Stimulated activated naive B cell treated with anti-CD40 and anti-IgM and Interleukin-4, amounts not matched to agents 10 μg/mL and 1 μg/mL and 100 μg/mL, for 72 hours (primary cell): Measurements from ENCODE around the gene BMP7.
"Not testable (repeated sequence)": the region's sequence is repeated elsewhere in the genome, so short reads cannot be mapped to it uniquely, and the experiment has no call there.

Experiments used
- ATAC-seq, 2 donors: fragments of 150-1000 bp; cut with Tn5 transposase; replicated peaks; 2 replicates each; pipeline ENCODE4 v1.10.0; 2021; ENCODE audit warnings: moderate library complexity in 1 of 2
- DNase-seq: peaks from one replicate; pipeline ENCODE4 v3.0.0; 2021
- H3K27ac Mint-ChIP-seq: one replicate; pipeline ENCODE4 v1.8.0; 2022; ENCODE audit warnings: mild to moderate bottlenecking, mixed read lengths
- H3K27me3 Mint-ChIP-seq, 2 donors: one replicate each; pipeline ENCODE4 v1.8.0; 2022; ENCODE audit warnings: mixed read lengths in 2 of 2
- H3K36me3 Mint-ChIP-seq, 2 donors: one replicate each; pipeline ENCODE4 v1.8.0; 2022; ENCODE audit warnings: mixed read lengths in 2 of 2, mild to moderate bottlenecking in 1 of 2
- H3K4me1 Mint-ChIP-seq, 2 donors: one replicate each; pipeline ENCODE4 v1.8.0; 2022; ENCODE audit warnings: mixed read lengths in 2 of 2, mild to moderate bottlenecking in 1 of 2
- H3K4me3 Mint-ChIP-seq, 2 donors: one replicate each; pipeline ENCODE4 v1.8.0; 2022; ENCODE audit warnings: mild to moderate bottlenecking in 2 of 2, mixed read lengths in 2 of 2, moderate library complexity in 1 of 2
- H3K9me3 Mint-ChIP-seq, 2 donors: one replicate each; pipeline ENCODE4 v1.8.0; 2022; ENCODE audit warnings: mixed read lengths in 2 of 2, mild to moderate bottlenecking in 1 of 2

Gene BMP7

GRCh38 chr20:57293995-57294394 is 27.6 kb upstream of the BMP7 start:
- DNase-seq: no peak
- H3K27ac Mint-ChIP-seq: no peak overlapping the region
- H3K4me1 Mint-ChIP-seq: no peaks in the 10 kb centered on the region
- peaks cover 40 to 44% of the 10 kb centered on the region in 2 donors for H3K27me3 Mint-ChIP-seq
- H3K36me3 Mint-ChIP-seq: no peaks in the 10 kb centered on the region
- peaks cover 0 to 2% of the 10 kb centered on the region in 2 donors for H3K9me3 Mint-ChIP-seq
- H3K4me3 Mint-ChIP-seq: no peak overlapping the region
- no peak for ATAC-seq

- Mint-ChIP-seq H3K36me3 (no peaks in the 10 kb centered on the region), H3K9me3 (no peaks in the 10 kb centered on the region), H3K4me1 (no peaks in the 10 kb centered on the region), H3K27ac (no peak overlapping the region), H3K4me3 (no peak overlapping the region), H3K27me3 (peaks cover 46 to 52% of the 10 kb centered on the region in 2 donors)
- DNase-seq: no peak
- no peak for ATAC-seq
Observed at GRCh38 chr20:57292611-57293010, 26.2 kb upstream of the BMP7 start.

- DNase-seq: no peak
- H3K27me3 Mint-ChIP-seq: peaks cover 54 to 61% of the 10 kb centered on the region in 2 donors
- H3K4me1 Mint-ChIP-seq: no peaks in the 10 kb centered on the region
- H3K36me3 Mint-ChIP-seq: no peaks in the 10 kb centered on the region
- H3K9me3 Mint-ChIP-seq: no peaks in the 10 kb centered on the region
- no peak overlapping the region for H3K4me3 Mint-ChIP-seq
- no peak for ATAC-seq
- no peak overlapping the region for H3K27ac Mint-ChIP-seq
Observed at GRCh38 chr20:57291694-57292093, 25.3 kb upstream of the BMP7 start.

GRCh38 chr20:57291003-57291402 is 24.6 kb upstream of the BMP7 start:
- no peaks in the 10 kb centered on the region for H3K4me1 Mint-ChIP-seq
- peaks cover 59 to 66% of the 10 kb centered on the region in 2 donors for H3K27me3 Mint-ChIP-seq
- no peaks in the 10 kb centered on the region for H3K36me3 Mint-ChIP-seq
- no peak for DNase-seq
- no peak for ATAC-seq
- no peaks in the 10 kb centered on the region for H3K9me3 Mint-ChIP-seq
- no peak overlapping the region for H3K27ac Mint-ChIP-seq
- no peak overlapping the region for H3K4me3 Mint-ChIP-seq

GRCh38 chr20:57290178-57290484 is 23.7 kb upstream of the BMP7 start:
- peaks cover 59 to 70% of the 10 kb centered on the region in 2 donors for H3K27me3 Mint-ChIP-seq
- no peaks in the 10 kb centered on the region for H3K4me1 Mint-ChIP-seq
- no peaks in the 10 kb centered on the region for H3K36me3 Mint-ChIP-seq
- ATAC-seq (no peak), DNase-seq (no peak)
- no peaks in the 10 kb centered on the region for H3K9me3 Mint-ChIP-seq
- no peak overlapping the region for H3K27ac Mint-ChIP-seq
- no peak overlapping the region for H3K4me3 Mint-ChIP-seq

GRCh38 chr20:57289391-57290177 is 23.1 kb upstream of the BMP7 start:
- Mint-ChIP-seq H3K4me1 (no peaks in the 10 kb centered on the region), H3K27ac (no peak overlapping the region), H3K27me3 (peaks cover 56 to 66% of the 10 kb centered on the region in 2 donors), H3K36me3 (no peaks in the 10 kb centered on the region), H3K9me3 (no peaks in the 10 kb centered on the region), H3K4me3 (no peak overlapping the region)
- DNase-seq: no peak
- no peak for ATAC-seq

GRCh38 chr20:57288651-57289277 is 22.3 kb upstream of the BMP7 start:
- no peaks in the 10 kb centered on the region for H3K9me3 Mint-ChIP-seq
- H3K36me3 Mint-ChIP-seq: no peaks in the 10 kb centered on the region
- H3K4me3 Mint-ChIP-seq: no peak overlapping the region

GRCh38 chr20:57287901-57288300 is 21.5 kb upstream of the BMP7 start:
- no peaks in the 10 kb centered on the region for H3K4me1 Mint-ChIP-seq
- no peak overlapping the region for H3K27ac Mint-ChIP-seq
- H3K9me3 Mint-ChIP-seq: no peaks in the 10 kb centered on the region
- no peak for DNase-seq
- H3K27me3 Mint-ChIP-seq: peaks cover 62 to 68% of the 10 kb centered on the region in 2 donors
- H3K4me3 Mint-ChIP-seq: no peak overlapping the region
- H3K36me3 Mint-ChIP-seq: no peaks in the 10 kb centered on the region
- no peak for ATAC-seq

More at GRCh38 chr20:57288651-57289277, 22.3 kb upstream of the BMP7 start:
- DNase-seq (no peak), ATAC-seq (no peak)
- no peaks in the 10 kb centered on the region for H3K4me1 Mint-ChIP-seq
- H3K27me3 Mint-ChIP-seq: peaks cover 61 to 67% of the 10 kb centered on the region in 2 donors
- no peak overlapping the region for H3K27ac Mint-ChIP-seq

- ATAC-seq: no peak
- H3K27me3 Mint-ChIP-seq: peaks cover 60 to 66% of the 10 kb centered on the region in 2 donors
Observed at GRCh38 chr20:57287007-57287880, 20.8 kb upstream of the BMP7 start.

GRCh38 chr20:57283860-57284259 is 17.4 kb upstream of the BMP7 start:
- H3K4me3 Mint-ChIP-seq: no peak overlapping the region
- peaks cover 50 to 68% of the 10 kb centered on the region in 2 donors for H3K27me3 Mint-ChIP-seq
- no peaks in the 10 kb centered on the region for H3K9me3 Mint-ChIP-seq
- no peak for DNase-seq
- no peaks in the 10 kb centered on the region for H3K36me3 Mint-ChIP-seq
- H3K4me1 Mint-ChIP-seq: no peaks in the 10 kb centered on the region
- no peak overlapping the region for H3K27ac Mint-ChIP-seq
- no peak for ATAC-seq

More at GRCh38 chr20:57287007-57287880, 20.8 kb upstream of the BMP7 start:
- Mint-ChIP-seq H3K4me3 (no peak overlapping the region), H3K9me3 (no peaks in the 10 kb centered on the region), H3K27ac (no peak overlapping the region), H3K4me1 (no peaks in the 10 kb centered on the region), H3K36me3 (no peaks in the 10 kb centered on the region)
- no peak for DNase-seq

GRCh38 chr20:57282670-57283361 is 16.4 kb upstream of the BMP7 start:
- Mint-ChIP-seq H3K9me3 (no peaks in the 10 kb centered on the region), H3K4me3 (no peak overlapping the region), H3K27ac (no peak overlapping the region), H3K4me1 (no peaks in the 10 kb centered on the region), H3K27me3 (peaks cover 46 to 62% of the 10 kb centered on the region in 2 donors), H3K36me3 (no peaks in the 10 kb centered on the region)
- ATAC-seq (no peak), DNase-seq (no peak)

- no peak overlapping the region for H3K27ac Mint-ChIP-seq
- no peak for DNase-seq
- no peaks in the 10 kb centered on the region for H3K9me3 Mint-ChIP-seq
- peaks cover 38 to 56% of the 10 kb centered on the region in 2 donors for H3K27me3 Mint-ChIP-seq
- no peak for ATAC-seq
- H3K4me1 Mint-ChIP-seq: no peaks in the 10 kb centered on the region
- no peaks in the 10 kb centered on the region for H3K36me3 Mint-ChIP-seq
- H3K4me3 Mint-ChIP-seq: no peak overlapping the region
Observed at GRCh38 chr20:57281900-57282299, 15.5 kb upstream of the BMP7 start.

- Mint-ChIP-seq H3K27me3 (peaks cover 39 to 55% of the 10 kb centered on the region in 2 donors), H3K27ac (no peak overlapping the region), H3K4me3 (no peak overlapping the region), H3K4me1 (no peaks in the 10 kb centered on the region), H3K36me3 (no peaks in the 10 kb centered on the region), H3K9me3 (no peaks in the 10 kb centered on the region)
- no peak for DNase-seq
- ATAC-seq: no peak
Observed at GRCh38 chr20:57280221-57280620, 13.8 kb upstream of the BMP7 start.

- H3K27me3 Mint-ChIP-seq: peaks cover 43 to 55% of the 10 kb centered on the region in 2 donors
- H3K27ac Mint-ChIP-seq, H3K4me1 Mint-ChIP-seq, H3K9me3 Mint-ChIP-seq, H3K4me3 Mint-ChIP-seq, ATAC-seq, DNase-seq, H3K36me3 Mint-ChIP-seq: not testable (repeated sequence)
Observed at GRCh38 chr20:57279548-57279947, 13.1 kb upstream of the BMP7 start.
